Measurements from ENCODE around the gene ASTL. TPM values are rescaled to one million over a fixed set of nuclear protein-coding genes. Genes with fewer than 3 reads are reported as not detected.

Gene ASTL
- total and polyA plus RNA-seq, 2 donors (not counting 3 experiments of a cell fraction or from before 2014, with no cell fraction given): not detected

GRCh38 chr2:96143848-96144480, 5.7 kb upstream of the ASTL start:
- dilution Hi-C loops (cut with MboI; ENCODE audit: extremely low pct_ligation_motif_present, low sequenced_read_pairs): no loop called here
- no TSS peak for BruUV-seq (replicated peaks)
- ChIA-PET POLR2A (no interaction called here), CTCF (no interaction called here)
- H3K36me3 ChIP-seq (ENCODE audit: control insufficient read depth in 2 of 2, extremely low read depth in 1 of 2, insufficient read depth in 2 of 2, low read length in 2 of 2): no peaks in the 10 kb centered on the region
- no peak overlapping the region for H3K4me2 ChIP-seq (ENCODE audit: insufficient read depth, low read length)
- TF ChIP-seq FOS (IDR thresholded peaks at IDR 0.05; ENCODE audit: borderline replicate concordance, insufficient read depth, low read length) (no peak), MAX (IDR thresholded peaks at IDR 0.05; ENCODE audit: insufficient read depth, insufficient read length) (no peak), POLR2AphosphoS5 (IDR thresholded peaks at IDR 0.05; ENCODE audit: insufficient read depth, low read depth, low read length) (no peak), MYC (IDR thresholded peaks at IDR 0.05; ENCODE audit: low read depth, low read length) (no peak), JUN (IDR thresholded peaks at IDR 0.05; ENCODE audit: borderline replicate concordance, insufficient read depth, insufficient read length, low read depth) (no peak), GATA2 (IDR thresholded peaks at IDR 0.05; ENCODE audit: insufficient read depth, insufficient read length, low read depth, low read length) (no peak), POLR2A (IDR thresholded peaks at IDR 0.05; ENCODE audit: low read depth, low read length) (no peak), EZH2 (IDR thresholded peaks at IDR 0.05; ENCODE audit: borderline replicate concordance, low read depth, low read length, severe bottlenecking) (no peak), CTCF (IDR thresholded peaks at IDR 0.05; ENCODE audit: extremely low read depth in 1 of 2, insufficient read depth in 1 of 2, low read depth in 1 of 2, low read length in 2 of 2) (no peak)
- intact Hi-C loops (cut with micrococcal nuclease): no loop called here
- no peaks in the 10 kb centered on the region for H3K9me3 ChIP-seq (replicated peaks; ENCODE audit: control insufficient read depth, insufficient read depth, low read length)
- no peaks in the 10 kb centered on the region for H3K9me1 ChIP-seq (replicated peaks; ENCODE audit: control insufficient read depth, extremely low read depth, insufficient read depth, low read length)
- no peaks in the 10 kb centered on the region for H4K20me1 ChIP-seq (replicated peaks; ENCODE audit: control insufficient read depth, extremely low read depth, insufficient read depth, low read length)
- no peak overlapping the region for H2AFZ ChIP-seq (ENCODE audit: low read depth, low read length)
- FAIRE-seq (no peak), DNase-seq (ENCODE audit: low read depth, low spot score) (no peak)
- no peak overlapping the region for H3K27ac ChIP-seq (ENCODE audit: insufficient read depth, low read depth, low read length)
- no peaks in the 10 kb centered on the region for H3K4me1 ChIP-seq (ENCODE audit: control insufficient read depth, extremely low read depth, insufficient read depth, low read length)
- H3K9ac ChIP-seq (replicated peaks; ENCODE audit: extremely low read depth, insufficient read depth, low read length): no peak overlapping the region
- H3K79me2 ChIP-seq (ENCODE audit: control insufficient read depth, insufficient read depth, low read length): no peaks in the 10 kb centered on the region
- no peak overlapping the region for H3K4me3 ChIP-seq (replicated peaks in 1 of 3; ENCODE audit: insufficient read depth in 1 of 3, low read depth in 1 of 3, low read length in 3 of 3)
- H3K27me3 ChIP-seq (ENCODE audit: control insufficient read depth in 2 of 2, insufficient read depth in 2 of 2, low read length in 2 of 2): no peaks in the 10 kb centered on the region

Measured in endothelial cell of umbilical vein (primary cell).